GM08714 (cell line): ENCODE results near the gene ATP6V1A.

Experiments
- H3K4me3 ChIP-seq: fragments of 200-500 bp; sonication (Bioruptor generic); 2 replicates; pipeline ENCODE4 v1.5.1; 2014; ENCODE audit warnings: mild to moderate bottlenecking, low read length, inconsistent platforms
- ZNF274 ChIP-seq: IDR thresholded peaks from 2 replicates; pipeline ENCODE4 v1.6.1; 2012; ENCODE audit warnings: mild to moderate bottlenecking, low read depth, low read length

ATP6V1A gene

DNA sequence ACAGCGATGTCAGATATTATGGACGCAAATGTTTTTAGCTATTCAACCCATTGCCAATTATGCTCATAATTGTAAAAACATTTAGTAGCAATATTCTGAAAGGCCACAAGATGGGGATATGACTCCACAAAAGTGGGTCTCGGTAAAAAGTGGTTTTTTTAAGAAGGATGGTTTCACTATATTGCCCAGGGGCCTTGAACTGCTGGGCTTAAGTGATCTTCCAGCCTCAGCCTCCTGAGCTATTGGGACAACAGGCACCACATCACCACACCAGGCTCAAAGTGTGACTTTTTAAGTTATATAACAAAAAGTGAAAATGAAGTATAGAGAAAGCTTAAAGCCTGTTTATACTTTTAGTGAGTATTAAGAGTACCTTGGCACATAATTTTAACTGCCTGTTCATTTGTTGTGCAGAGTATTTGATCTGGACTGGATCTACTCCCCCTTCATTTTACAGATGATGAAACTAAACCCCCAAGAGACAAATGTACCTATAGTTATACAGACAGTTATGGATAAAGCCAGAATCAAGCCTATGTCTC, 10.2 kb upstream of the ATP6V1A start:
- TF ChIP-seq ZNF274 = no peak
- no peak overlapping the region for H3K4me3 ChIP-seq

DNA sequence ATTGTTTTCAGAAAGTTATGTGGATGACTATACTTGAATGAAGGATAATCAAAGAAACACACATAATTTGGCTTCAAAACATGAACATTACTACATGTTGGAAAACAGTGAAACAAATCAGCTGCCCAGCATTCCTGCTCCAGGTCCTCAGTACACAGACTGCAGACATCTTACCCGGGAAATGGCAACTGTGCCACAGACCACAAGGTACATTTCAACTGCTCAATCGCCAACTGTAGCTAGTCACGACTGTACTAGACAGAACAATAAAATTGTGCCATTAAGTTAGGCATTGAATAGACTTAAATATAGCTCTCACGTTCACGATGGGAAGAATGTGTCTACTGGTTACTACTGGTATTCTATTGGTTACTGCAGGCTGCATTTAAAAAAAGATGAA, 5.7 kb upstream of the ATP6V1A start:
- no peak overlapping the region for H3K4me3 ChIP-seq
- no peak for TF ChIP-seq ZNF274

DNA sequence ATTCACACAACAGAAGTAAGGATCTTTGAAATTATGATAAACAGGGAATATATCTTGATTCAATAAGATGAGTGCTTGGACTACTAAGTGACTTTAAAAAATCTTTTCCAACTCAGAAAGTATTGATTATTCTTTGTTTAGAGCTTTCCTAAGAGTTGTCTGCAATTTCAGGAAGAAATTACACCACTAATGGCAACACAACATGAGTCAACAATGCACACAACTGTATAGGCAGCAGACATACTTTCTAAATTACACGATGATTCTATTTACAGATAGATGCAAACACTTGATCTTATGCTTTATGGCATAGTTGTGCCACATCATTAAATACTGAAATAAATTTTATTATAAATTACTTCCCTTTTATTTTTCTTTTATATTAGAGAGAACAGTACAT, 5.2 kb upstream of the ATP6V1A start:
- no peak overlapping the region for H3K4me3 ChIP-seq
- no peak for TF ChIP-seq ZNF274

DNA sequence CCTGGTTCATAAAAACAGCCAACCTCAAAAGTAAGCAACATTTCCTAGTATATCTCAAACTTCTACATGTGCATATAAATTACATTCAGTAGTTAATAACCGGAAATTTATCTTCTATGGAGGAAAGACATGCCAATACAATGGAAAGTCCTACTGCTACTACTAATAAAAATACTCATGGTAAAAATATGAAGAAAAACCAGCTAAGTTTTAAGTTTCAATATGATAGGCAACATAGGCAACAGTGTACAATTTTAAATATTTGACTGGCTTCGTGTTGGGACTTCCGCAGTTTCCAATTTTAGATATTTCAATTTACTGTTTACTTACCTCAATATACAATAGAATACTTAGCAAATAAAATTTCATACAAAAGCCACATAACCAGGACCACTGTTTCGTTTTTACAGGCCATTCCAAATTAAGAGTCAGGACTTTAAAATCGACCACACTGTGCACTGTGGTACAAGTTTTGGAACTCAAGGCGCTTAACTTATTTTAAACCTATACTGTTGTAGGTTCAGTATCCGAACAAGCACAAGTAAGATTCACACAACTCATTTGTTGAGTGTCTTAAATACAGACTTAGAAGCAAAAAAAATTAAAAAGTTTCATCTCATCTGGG, 3.7 kb upstream of the ATP6V1A start:
- TF ChIP-seq ZNF274 = no peak
- no peak overlapping the region; the same call in 1 of the 2 replicates for H3K4me3 ChIP-seq

DNA sequence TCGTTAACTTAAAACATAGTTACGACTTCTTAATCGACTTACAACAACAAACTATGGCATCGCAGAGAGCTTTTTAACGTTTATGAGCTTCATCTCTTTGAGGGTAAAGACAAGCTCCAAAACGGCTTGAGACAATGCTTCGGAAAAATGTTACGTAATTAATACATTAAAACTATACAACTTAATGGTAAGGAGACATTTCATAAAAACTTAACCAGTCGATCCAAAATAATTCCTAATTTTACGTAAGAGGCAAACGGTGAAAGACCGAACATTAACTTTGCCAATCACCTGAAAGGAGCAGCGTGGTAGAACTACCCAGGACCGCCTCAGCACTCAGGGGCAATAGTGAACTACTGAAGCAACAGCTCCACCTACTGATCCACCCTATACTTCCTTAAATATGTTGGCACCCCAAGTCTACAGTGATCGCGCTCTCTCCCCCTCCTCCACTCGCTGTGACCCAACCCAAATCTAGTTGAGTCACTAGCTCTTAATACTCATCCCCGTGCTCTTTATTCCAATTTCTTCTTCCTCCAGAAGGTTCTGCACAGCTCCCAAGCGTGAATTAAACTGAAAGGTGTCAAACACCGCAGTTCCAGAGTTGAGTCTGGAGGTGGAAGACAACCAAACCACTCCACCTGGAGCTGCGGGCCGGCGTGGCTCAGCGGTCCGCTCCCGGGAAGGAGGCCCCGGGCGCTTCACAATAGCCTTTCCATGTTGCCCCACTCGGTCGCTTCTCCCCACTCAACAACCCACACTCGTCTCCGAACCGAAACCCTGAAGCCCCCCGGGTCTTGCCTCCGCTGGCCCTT, 1.7 kb upstream of the ATP6V1A start:
- TF ChIP-seq ZNF274 = no peak
- H3K4me3 ChIP-seq = peak overlapping the region; percentile 95

DNA sequence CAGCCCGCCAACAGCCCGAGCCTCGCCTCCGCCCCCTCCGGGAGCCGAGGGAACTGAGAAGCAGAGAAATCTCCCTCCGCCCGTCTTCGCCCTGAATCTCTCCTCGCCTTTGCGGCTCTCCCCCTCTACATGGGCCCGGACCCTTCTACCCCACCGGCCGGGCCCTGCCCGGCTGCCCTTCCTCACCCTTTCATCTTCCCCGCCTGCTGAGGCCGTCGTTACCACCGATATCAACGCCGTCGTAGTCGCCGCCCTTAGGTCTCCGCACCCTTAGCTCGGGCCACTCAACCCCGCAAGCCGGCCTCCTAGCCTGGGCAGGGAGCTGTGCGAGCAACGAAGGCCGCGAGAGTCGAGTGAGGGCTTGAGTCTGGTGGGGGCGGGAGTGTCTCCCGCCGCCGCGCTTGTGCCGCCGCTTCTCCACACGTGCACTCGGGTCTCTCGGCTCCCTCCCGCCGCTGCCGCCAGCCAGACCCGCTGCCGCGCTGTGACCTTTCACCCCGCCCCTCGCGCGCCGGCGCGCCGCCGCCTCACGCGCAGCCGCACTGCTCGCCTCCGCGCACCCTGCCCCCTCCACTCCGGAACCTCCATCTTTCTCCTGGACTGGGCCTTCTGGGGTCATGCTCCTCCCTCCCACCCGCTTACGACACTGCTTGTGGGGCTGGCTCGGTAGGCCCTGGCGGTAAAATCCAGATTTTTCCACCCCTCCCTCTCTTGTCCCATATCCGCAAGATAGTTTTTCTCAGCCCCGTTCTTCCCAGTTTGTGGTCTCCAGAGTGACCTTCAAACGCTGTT, 883 bp upstream of the ATP6V1A start, which contains the start of gene NAA50:
NAA50 (minus strand) TSS at position 494 of the 792 bp plus-strand sequence; CDS start at position 194, 300 bp downstream.
- no peak for TF ChIP-seq ZNF274
- peak within 1 kb of the TSS; percentile 95 for H3K4me3 ChIP-seq

DNA sequence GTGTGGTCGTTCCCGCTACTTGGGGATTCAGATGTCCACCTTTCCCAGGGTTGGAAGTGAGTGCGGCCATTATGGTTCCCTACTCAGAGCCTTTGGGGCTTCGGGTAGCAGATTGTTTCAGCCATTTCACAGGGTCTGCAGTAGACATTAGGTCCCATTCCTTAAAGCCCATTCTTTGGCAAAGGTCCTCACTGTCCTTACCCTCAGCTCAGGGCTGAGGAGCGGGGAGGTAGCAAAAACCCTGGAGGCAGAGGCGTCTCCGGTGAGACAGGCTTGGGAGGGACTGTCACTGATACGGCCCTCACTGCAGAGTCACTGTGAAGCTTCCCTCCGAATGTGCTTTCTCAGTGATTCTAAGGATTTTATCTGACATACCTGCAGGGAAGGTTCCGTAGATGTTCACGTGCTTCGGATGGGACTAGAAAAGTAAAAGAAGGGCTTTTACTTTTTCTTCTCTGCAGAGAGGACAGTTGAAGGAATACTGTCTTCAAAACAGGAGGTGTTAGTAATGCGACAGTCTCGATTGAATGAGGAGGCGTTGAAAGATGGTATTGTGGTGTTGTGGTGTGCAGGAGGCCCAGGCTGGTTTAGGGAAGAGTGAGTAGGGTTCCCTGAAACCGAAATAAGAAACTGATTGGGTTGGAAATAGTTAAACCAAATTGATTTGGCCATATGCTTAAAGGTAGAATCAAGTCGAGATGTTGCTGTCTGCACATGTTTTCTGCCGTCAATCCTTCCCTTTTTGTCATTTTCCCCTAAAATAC, 630 bp downstream of the ATP6V1A start:
- peak overlapping the region; percentile 95 for H3K4me3 ChIP-seq
- TF ChIP-seq ZNF274 = no peak

DNA sequence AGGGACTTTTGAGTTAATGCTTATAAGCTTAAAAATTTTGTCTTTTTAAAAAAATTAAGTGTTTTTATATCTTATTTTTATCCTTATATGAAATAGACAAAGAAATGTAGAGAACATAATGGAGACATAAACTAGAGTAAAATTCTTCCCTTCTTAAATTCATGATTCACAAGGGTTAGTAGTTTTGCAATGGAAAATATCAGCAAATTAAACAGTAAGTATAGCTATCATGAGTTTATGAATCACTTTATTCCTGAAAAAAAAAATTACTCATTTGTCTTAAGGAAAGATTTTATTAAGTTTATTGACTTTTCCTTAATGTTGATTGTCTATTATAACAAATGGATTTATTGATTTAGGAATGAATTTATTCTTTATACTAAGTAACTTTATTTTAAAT, 4.3 kb downstream of the ATP6V1A start:
- H3K4me3 ChIP-seq = no peak overlapping the region
- no peak for TF ChIP-seq ZNF274

DNA sequence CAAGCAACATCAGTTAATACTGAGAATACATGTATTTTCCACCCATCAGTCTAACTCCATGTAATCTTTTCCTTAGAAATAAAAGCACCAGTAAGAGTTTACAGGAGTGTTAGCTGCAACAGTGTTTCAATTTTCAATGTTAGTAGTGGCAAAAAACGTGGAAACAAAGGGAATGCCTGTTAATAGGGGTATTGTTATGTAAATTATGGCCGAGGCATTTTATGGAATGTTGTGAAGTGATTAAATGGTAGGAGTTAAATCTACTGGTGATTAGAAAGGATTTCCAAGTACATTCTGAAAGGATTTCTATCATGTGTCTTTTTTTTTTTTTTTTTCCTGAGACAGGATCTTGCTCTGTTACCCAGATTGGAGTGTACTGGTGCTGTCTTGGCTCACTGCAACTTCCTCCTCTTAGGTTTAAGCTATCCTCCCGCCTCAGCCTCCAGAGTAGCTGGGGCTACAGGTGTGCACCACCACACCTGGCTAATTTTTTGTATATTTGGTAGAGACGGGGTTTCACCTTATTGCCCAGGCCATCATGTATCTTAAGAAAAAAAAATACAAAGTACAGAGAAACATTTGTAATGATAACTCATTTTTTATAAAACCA, 6.6 kb downstream of the ATP6V1A start:
- no peak for TF ChIP-seq ZNF274
- no peak overlapping the region for H3K4me3 ChIP-seq

DNA sequence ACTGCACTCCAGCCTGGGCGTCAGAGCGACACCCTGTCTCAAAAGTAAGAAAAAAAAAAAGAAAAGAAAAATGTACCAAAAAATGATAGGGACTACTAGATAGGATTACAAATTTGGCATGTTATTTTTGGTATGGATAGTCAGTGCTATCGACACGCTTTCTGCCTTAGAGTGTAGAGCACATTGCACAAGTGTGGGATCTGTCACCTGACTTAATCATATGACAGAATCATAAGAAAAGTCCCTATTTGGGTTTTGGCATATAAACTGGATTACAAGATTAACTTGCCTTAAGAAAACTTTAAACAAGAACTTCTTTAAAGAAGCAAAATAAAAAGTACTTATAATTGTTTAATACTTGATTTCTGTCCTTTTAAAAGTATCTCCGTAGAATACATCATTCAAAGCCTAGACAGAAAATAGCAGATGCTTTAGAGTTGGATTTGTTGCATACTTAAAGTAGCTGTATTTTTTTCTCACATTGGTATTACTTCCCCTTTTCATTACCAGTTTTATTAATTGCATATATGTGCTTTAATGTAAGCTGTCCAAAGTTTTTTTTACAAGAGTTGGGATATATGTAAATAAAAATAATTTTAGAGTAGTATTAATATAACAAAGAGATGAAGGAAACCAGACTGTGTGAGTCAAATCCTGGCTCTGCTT, 7.8 kb downstream of the ATP6V1A start:
- TF ChIP-seq ZNF274 = no peak
- H3K4me3 ChIP-seq = no peak overlapping the region

DNA sequence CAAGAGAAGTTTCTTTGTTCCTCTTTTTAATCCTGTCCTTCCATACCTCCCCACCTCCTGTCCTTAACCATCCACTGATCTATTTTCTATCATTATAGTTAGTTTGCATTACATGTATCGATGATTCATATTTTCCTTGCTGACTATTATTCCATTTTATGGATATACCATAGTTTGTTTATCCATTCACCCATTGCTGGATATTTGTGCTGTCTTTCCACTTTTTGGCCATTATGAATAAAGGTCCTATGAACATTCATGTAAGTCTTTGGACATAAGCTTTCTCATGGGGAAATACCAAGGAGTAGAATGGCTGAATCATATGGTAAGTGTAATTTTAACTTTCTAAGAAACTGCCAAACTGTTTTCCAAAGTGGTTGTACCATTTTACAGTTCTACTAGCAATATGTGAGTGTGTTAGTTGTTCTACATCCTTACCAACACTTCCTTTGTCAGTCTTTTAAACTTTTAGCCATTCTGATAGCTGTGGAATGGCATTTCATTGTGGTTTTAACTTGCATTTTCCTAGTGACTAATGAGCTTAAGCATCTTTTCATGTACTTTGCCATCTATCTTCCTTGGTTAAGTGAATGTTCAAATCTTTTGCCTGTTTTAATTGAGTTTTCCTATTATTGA, 11.7 kb downstream of the ATP6V1A start:
- TF ChIP-seq ZNF274 = no peak
- no peak overlapping the region for H3K4me3 ChIP-seq

DNA sequence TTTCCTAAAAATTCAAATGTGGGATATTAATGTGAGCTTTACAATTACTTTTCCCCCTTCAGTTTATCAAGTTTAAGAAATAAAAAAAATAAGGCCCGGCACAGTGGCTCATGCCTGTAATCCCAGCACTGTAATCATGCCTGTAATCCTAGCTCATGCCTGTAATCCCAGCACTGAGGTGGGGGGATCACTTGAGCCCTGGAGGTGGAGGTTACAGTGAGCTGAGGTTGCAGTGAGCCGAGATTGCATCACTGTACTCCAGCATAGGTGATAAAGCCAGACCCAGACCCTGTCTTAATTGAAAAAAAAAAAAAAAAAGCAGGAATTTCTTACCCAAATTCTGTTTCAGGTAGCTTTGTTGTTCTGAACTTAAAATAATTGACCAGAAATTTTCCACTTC, 17.9 kb downstream of the ATP6V1A start:
- TF ChIP-seq ZNF274 = no peak
- H3K4me3 ChIP-seq = no peak overlapping the region
